Epithelial cell of proximal tubule (primary cell): ENCODE data around the gene IQCF5. TPM values are rescaled to one million over a fixed set of nuclear protein-coding genes. Genes with fewer than 3 reads are reported as not detected.

Experiments
- DNase-seq: peaks from one replicate; pipeline ENCODE4 v3.0.0-alpha.2; 2011; ENCODE audit warnings: low read depth
- H3K4me3 ChIP-seq: 2 replicates; pipeline ENCODE4 v1.5.1; 2011; ENCODE audit warnings: low read depth, mild to moderate bottlenecking, low read length
- CTCF ChIP-seq: conservative IDR thresholded peaks from 2 replicates; pipeline ENCODE4 v1.5.1; 2012; ENCODE audit warnings: low read depth, mild to moderate bottlenecking, low read length
- total RNA-seq: library from RNA; depleted of rRNA; stranded (reverse); fragments of >200 nt; gene quantifications from 2 replicates; pipeline ENCODE4 v1.2.3, GENCODE V29; 2015

IQCF5 gene
- total RNA-seq, 1 donor from 2014 or later: not detected

DNA sequence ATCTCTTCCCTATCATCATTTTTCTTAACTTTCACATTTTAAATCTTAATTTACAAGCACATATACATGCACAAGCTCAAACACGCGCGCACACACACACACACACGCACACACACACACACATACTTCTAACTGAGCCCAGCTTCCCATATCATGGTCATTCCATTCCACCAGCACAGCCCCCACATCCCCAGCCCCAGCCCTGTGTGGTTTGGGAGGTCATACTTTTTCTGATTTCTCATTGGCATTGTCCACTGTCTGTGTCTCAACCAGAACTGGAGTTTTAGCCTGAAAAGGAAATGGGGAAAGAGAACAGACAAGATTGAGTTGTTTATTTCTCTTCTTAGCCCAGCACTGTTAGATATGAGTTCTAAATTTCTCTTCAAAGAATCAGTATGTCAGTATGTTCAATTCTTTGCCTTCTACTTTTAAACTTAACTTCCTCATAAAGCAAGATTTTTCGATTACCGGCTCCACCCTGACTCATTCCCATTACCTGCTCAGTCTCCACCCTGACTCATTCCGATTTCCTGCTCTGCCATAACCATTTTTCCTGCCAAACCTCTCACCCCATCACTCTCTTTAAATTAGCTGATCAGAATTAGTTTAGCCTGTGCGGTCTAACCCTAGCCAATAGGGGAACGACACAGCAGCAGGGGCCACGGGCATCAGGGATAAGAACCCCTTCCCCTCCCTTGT, 21.4 kb upstream of the IQCF5 start:
- TF ChIP-seq CTCF: no peak
- no peak for DNase-seq
- H3K4me3 ChIP-seq: no peak overlapping the region

DNA sequence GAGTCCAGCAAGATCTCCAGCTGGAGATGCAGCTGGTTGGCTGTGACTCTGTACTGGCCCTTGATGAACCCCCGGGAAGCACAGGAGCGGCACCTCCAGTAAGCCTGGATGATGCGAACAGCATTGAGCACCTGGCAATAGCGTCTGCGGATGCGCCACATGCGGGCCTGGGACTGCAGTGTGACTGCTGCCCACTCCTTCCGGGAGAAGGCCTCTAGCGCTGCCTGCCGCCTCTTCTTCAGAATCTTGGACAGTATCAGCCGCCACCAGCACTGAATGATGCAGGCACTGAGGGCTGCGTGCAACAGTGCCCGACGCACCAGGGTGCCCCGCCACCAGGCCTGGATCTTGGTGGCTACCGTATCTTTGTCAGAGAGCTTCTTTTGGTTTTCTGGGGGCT, 19.5 kb upstream of the IQCF5 start:
- no peak for DNase-seq
- TF ChIP-seq CTCF: no peak
- no peak overlapping the region for H3K4me3 ChIP-seq

GRCh38 chr3:51894391-51894790, 19.0 kb upstream of the IQCF5 start:
- H3K4me3 ChIP-seq: no peak overlapping the region
- no peak for TF ChIP-seq CTCF
- DNase-seq: no peak

GRCh38 chr3:51891242-51892039, 16.0 kb upstream of the IQCF5 start:
- no peak overlapping the region for H3K4me3 ChIP-seq
- no peak for DNase-seq
- no peak for TF ChIP-seq CTCF

DNA sequence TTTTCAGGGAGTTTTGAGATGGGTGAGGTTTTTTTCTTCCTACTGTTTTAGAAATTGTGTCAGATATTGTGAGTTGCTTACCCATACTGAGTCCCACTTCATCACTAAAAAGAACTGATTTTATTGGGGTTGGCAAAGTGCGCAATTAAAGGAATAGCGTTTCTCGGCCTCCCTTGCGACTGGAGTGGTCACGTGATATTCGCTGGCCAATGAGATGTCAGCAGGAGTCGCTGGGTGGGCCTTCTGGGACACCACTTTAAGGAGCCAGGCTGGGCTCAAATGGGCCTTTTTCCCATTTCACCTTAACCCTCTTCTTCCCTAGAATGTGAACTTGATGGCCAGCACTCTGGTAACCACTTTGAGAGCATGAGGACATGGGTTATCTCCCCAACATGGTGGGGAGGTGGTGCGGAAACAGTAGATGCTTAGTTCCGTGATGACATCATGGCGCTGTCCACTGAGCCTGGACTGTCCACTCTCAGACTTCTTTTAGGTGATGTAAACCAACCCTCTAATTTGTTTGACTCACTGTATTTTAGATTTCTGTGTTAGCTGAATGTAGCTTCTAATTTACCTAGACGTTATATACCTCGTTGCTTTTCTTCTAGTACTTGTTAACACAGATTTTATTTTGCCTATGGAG, 13.2 kb upstream of the IQCF5 start:
- DNase-seq: no peak
- H3K4me3 ChIP-seq: no peak overlapping the region
- TF ChIP-seq CTCF: no peak

GRCh38 chr3:51887620-51888019, 12.2 kb upstream of the IQCF5 start:
- H3K4me3 ChIP-seq: no peak overlapping the region
- DNase-seq: no peak
- no peak for TF ChIP-seq CTCF
